Activated naive CD8-positive, alpha-beta T cell treated with anti-CD3 and anti-CD28 coated beads, Interleukin-2, amount 50 U/mL, for 16 hours (primary cell): ENCODE measurements around the gene GATM.
"Not testable (repeated sequence)": the region's sequence is repeated elsewhere in the genome, so short reads cannot be mapped to it uniquely, and the experiment has no call there.

Experiments used
- DNase-seq: peaks from one replicate; pipeline ENCODE4 v3.0.0-alpha.2; 2020; ENCODE audit warnings: low read depth, low spot score

Gene GATM

GRCh38 chr15:45387380-45388007, 9.2 kb upstream of the GATM start:
- no peak for DNase-seq

DNA sequence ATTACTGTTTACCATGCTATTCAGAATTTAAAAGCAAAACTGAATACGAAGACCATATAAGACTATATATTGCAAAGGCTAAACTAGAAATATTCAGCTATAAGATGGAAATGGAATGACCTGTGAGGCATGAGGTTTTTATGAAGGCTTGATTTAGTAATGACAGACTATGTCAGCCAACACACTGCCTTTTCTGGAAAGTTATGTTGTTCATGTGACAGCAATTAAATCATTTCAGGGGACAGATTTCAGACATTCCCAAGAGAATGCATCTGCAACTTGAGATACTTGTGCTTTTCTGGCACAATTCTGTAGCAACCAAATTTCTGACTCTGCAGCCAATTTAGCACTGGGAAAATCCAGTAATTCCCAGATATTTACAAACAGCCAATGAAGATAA, 8.6 kb upstream of the GATM start:
- no peak for DNase-seq

- DNase-seq = no peak
These were observed 8.1 kb upstream of the GATM start for GRCh38 chr15:45386420-45386819.

DNA sequence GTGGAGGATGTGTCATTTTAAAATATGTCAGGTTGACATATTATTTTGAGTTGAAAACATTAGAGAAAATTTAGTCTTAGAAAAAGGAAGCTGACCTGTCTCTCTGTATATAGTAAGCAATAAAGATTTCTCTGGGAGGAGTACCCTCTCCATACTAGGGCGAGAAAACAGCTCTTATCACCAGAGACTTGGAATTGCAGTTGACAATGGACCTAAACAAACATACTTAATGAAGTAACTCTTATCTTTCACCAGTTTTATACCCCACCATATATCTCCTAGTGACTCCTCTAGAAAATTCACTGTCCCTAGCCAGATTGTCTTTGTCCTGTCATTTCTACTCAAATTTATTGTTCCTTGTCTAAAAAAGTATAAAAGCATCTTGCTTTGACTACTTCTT, 7.2 kb upstream of the GATM start:
- DNase-seq = no peak

DNA sequence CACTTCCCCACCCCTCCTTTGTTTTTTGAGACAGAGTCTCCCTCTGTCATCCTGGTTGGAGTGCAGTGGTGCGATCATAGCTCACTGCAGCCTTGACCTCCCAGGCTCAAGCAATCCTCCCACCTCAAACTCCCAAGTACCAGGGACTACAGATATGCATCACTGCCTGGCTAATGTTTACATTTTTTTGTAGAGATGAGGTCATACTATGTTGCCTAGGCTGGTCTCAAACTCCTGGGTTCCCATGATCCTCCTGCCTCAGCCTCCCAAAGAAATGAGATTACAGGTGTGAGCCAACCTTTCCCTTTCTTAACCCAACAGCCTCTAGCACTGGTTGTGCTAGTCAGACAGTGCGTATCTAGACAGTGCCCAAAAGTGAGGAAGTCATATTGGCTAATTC, 6.4 kb upstream of the GATM start:
- DNase-seq = no peak

GRCh38 chr15:45378913-45379262, 544 bp upstream of the GATM start:
- no peak for DNase-seq

DNA sequence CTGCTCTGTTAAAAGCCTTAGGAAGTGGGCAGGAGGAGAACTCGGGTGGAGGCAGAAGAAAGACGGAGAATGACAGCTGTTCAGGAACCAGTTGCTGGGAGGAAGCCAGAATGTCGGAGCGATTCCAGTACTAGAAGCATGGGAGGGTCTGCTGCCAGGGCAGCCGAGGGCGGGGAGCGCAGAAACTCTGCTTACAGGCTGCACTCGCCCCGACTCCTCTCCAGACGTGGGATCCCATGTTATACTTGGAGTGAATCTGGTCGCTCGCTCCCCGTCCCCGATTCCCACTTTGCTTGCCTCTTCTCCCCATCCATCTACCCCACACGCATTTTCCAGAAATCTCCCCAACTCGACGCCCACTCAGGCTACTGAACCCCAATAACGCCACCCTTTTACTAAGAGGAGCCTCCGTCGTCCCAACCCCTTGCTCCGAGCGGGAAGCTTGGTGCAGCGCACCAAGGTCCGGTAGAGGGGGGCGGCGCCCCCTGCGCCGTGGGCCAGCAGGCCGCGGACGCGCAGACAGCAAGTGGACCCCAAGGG, 665 bp downstream of the GATM start:
- no peak for DNase-seq

- no peak for DNase-seq
These were observed 1.3 kb downstream of the GATM start for GRCh38 chr15:45376967-45377608.

GRCh38 chr15:45376300-45376928, 1.9 kb downstream of the GATM start:
- DNase-seq = no peak

DNA sequence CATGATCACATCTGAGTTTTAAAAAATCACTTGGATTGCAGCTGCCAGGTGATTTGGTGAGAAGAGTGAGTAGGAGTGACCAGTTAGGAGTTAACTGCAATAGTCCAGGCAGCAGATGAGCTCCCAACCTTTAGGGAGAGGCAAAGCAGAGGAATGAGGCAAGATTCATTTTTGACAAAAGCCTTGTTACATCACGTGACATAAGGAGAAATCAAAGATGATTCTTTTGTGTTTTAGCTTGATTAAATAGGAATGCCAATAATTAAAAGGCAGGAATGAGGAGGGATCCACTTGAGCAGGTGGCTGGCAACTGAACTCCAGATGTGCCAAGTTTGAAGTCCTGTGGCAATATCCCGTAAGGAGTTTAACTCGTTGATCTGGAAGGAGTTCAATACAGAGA, 2.5 kb downstream of the GATM start:
- DNase-seq = no peak

DNA sequence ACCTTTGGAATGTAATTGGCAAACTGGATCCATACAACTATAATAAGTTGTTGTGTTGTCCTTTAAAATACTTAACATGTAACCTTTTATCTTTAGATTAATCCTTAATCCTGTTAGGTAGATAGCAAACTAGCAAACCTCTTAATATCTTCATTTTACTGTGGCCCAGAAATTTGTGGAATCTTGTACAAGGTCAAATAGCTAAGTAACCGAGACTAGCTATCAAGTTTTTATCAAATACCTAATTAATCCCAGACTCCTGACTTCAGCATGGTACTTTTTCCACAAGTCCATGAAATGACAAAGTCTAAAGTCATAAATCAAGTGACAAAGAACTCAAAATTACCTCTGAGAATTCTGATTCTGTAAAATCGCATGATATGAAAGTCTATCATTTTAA, 4.4 kb downstream of the GATM start:
- no peak for DNase-seq

- DNase-seq = no peak
These were observed 6.0 kb downstream of the GATM start for GRCh38 chr15:45372041-45372995.

GRCh38 chr15:45371546-45371945, 6.8 kb downstream of the GATM start:
- DNase-seq = no peak

- not testable (repeated sequence) for DNase-seq
These were observed 8.3 kb downstream of the GATM start for GRCh38 chr15:45370042-45370441.

GRCh38 chr15:45367222-45367621, 11.1 kb downstream of the GATM start:
- not testable (repeated sequence) for DNase-seq

DNA sequence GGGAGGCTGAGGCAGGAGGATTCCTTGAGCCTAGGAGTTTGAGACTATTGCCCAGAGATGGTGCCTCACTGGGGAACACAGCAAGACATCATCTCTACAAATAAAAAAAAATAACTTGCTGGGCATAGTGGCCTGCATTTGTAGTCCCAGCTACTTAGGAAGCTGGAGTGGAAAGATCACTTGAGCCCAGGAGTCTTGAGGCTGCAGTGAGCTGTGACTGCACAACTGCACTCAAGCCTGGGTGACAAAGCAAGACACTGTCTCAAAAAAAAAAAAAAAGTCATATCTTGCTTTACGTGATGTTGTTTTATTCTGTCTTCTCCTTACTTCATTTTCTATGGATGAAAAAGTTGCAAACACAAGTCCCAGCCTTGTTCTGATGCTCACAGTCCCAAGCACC, 14.1 kb downstream of the GATM start:
- no peak for DNase-seq

DNA sequence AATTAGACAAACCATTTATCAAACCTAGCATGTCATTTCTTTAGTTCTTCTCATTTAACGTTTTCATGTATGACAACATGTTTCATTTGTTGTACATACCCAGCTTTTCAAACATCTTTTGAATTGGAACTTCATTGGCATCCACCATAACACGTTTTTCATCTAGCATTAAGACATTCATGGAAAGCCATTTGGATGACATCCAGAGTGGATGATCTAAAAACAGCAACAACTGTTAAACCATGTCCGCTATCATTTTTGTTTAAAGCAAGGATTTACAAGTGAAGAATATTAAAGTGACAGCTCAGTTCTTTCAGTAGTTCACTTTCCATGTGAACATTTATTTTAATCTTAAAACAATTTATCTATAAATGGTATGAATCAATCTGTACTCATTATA, 14.5 kb downstream of the GATM start:
- DNase-seq = no peak

DNA sequence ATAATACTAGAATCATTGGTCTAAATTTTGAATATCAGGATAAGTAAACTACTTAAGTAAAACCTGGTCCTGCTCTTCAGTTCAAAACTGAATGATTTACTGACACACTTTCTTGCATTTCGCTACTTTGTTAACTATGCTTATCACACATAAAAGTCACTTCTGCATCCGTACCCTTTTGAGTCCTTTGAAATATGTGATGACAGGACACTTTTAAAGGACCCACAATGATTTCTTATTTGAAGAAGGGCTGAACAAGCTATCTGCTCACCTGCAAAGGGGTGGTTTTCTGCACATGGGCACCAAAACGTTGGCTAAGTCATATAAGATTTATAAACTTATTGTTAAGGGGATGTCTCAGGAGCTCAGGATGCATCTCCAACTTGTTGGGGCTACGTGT, 15.0 kb downstream of the GATM start:
- no peak for DNase-seq

DNA sequence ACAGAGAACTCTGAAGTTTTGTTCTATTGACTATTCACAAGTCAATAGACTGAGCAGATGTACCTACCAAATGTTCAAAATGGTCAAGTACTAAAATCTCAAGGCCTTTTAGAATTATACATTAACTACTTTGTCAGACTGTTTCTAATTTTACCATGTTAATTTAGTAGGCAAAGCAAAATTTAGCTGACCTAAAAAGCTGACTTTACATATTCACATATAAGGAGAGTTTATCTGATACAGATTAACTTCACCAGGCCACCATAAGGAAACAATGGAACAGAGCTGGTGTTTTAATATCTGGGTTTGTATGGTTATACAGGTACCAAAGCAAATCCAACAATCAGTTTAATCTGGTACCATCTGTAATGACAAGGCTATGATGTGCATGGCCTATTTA, 15.9 kb downstream of the GATM start:
- DNase-seq = no peak

GRCh38 chr15:45361878-45362277, 16.5 kb downstream of the GATM start:
- no peak for DNase-seq

DNA sequence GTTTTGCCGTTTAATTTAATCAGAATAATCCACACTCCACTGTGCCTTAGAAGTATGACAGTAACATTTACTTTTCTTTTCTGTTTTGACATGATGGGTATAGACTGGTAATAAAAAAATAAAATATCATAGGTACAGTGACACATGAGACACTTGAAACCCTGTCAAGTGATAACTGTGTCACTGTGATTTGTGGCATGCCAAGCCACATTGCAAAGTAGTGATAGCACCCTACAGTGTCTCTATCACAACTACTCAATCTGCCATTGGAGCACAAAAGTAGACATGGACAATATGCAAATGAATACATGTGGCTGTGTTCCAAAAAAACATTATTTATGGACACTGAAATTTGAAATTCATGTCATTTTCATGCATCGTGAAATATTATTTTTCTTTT, 22.5 kb downstream of the GATM start:
- no peak for DNase-seq

GRCh38 chr15:45354711-45355110, 23.6 kb downstream of the GATM start:
- no peak for DNase-seq
